NK-92 (cell line): Measurements from ENCODE around the gene ELFN1.

Experiments
- DNase-seq: peaks from one replicate; lab custom pipeline; 2025; ENCODE audit not compliant: unreplicated experiment; lab: John Stamatoyannopoulos, UW

ELFN1 gene

DNA sequence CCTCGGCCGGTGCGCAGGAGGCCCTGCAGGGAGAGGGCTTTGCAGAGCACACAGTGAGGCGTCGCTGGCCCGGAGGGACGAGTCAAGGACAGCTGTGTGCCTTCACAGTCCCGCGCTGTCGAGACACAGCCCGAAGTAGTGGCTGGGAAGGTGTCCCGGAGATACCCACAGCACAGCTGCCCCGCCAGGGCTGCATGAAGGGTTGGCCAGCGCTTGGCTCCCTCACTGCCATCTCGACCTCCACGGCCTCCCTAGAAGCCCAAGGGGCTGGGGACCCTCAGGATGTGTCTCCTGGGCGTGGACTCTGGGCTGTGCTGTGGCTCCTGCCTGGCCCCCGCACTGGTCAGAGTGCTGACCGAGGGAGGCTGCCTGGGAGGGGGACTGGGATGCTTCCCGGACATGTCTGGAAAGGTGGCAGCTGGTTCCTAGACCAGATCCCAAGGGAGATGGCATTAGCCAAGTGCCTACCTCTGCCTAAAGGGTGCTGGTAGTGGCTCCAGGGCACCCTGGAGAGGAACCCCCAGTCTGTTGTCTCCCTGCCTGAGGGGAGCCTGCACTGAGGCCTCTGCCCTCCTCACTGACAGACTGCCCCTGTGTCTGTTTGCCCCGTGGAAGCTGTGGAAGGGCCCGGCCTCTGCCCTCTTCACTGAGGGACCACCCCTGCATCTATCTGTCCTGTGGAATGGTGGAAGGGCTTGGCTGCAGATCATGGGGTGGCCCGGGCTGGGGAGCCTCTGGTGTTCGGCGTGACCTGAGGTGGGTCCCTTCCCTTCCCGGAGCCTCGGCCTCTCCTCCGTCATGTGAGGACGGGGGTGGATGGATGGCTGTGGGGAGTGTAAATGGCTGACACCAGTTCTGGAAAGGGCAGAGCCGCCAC lies 5.8 kb downstream of the ELFN1 start:
- no peak for DNase-seq

DNA sequence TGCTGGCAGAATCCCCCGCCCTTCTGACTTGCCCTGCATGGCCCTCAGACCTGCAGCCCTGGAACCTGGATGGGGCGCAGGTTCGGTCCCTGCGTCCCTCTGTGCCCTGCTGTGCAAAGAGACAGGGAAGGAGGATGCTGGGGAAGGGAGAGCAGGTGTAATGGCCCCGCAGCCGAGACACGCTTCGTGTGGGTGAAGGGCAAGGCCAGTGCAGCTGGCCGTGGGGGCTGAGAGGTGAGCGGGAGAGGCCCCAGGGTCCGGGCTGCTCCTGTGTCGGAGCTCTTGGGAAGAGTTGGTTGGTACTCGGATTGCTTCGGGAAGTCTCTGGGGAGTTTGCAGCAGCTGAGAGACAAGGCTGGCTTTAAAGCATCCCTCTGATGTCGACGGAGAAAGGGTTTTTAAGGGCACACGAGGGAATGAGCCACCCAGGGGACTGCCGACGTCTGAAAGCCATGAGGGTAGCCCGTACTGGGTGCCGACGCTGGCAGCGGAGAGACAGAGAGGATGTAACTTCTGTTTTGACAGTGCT lies 6.5 kb downstream of the ELFN1 start:
- no peak for DNase-seq

DNA sequence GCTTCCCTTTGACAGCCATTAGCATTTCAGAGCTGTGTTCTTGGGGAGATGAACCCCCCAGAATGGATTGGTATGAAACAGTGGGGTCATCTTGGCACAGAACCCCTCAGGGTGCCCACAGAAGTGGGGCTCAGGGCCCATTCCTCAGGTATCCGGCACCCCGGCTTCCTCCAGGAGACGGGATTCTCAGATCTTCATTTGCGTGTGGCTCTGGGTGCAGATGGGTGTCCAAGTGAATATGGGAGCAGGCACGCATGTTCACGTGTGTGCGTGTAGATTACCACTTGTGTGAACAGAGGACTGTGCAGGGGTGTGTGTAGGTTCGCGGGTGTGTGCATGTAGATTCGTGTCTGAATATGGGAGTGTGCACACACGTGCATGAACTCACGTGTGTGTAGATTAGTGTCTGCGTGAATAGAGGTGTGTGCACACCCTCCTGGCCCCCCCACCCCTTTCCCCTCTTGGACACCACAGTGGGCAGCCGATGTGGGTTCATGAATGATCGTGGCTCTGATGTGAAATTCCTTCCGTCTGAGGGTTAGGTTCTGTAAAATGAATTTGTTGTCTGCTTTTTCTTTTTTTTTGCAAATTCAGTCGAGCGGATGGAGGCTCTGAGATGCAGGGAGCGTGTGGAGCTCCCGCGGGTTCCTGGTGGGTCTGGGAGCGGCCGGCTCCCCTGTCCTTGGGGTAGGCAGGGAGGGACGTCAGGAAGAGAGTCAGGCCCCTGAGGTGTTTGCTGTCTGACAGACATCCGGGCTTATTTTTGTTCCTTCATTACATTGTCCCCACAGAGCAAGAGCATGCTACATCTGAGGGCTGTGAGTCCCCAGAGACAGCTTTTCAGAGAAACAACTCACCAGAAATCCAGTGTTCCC lies 7.4 kb downstream of the ELFN1 start:
- no peak for DNase-seq

DNA sequence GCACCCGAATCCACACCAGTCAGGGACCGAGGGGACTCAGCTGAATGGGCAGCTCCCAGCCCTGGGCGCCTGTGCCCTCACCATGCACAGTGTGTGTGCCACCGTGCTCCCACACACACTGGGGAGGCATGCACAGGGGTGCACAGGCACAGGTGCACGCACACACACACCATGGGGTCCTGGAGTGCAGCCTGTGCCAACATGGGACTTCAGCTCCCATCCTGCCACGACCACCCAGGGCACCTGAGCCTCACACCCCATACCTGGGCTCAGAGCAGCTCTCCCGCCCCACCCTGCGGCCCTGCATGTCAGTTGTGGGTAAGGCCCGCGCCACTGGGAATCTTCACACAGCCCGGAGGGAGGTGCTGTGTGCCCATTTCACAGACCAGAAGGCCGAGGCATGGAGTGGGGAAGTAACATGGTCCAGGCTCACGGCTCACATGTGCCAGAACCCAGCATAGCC lies 8.0 kb downstream of the ELFN1 start:
- DNase-seq = no peak

DNA sequence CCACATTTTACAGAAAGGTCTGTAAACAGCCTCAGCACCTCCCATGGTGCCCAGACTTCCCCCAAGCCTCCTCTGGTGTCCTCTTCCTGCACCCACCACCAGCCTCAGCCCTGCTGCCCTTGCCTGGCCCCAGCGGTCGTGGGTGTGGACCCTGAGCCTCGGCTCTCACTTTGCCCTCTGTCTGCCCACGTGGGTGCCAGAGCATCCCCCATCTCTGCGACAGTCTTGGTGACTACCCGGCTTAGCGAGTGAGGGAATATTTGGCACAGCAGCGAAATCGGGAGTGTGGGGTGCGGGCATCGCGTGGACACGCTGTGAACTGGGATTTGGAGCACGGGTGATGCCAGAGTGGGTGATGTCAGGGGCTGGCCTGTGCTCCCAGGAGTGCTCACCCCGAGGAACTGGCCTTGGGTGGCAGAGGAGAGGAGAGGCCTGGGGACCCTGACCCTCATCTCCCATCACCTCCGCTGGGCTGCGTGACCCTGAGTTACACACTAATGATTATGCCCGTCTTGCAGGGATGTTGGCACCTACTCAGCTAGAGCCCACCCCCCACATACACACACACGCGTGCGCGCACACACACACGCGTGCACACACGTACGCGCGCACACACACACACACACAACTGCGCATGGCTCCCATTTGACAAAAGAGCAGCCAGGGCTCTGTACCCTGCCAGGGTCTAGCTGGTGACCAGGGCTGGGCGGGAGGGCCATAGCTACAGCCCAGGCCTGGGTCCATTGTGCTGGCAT lies 8.7 kb downstream of the ELFN1 start:
- no peak for DNase-seq

DNA sequence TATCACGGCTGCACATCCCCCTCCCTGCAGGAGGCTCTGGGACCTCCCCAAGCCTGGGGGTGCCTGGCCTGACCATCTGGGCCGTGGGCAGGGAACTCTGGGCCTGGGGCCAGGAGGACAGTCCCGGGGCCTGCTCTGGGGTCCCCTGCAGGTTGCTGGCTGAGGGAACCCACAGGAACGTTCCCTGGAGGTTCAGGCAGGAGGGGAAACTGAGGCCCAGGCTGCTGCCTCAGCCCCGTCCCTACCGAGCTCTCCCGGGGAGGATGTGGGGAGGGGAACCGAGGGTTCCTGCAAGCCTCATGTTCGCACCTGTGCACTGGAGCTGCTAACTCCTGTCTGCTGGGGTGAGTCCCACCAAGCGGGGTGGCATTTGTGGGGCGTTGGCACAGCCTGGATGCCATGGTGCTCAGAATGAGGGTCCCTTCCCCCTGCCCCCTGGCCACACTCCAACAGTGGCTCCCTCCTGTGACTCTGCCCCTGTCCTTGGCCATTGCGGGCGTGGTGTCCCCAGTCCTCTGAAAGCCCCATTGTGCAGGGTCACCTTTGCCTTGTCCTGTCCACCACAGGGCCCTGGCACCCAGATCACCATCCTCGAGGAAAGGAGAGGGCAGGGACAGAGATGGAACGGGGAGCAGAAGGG lies 9.4 kb downstream of the ELFN1 start:
- DNase-seq = no peak

DNA sequence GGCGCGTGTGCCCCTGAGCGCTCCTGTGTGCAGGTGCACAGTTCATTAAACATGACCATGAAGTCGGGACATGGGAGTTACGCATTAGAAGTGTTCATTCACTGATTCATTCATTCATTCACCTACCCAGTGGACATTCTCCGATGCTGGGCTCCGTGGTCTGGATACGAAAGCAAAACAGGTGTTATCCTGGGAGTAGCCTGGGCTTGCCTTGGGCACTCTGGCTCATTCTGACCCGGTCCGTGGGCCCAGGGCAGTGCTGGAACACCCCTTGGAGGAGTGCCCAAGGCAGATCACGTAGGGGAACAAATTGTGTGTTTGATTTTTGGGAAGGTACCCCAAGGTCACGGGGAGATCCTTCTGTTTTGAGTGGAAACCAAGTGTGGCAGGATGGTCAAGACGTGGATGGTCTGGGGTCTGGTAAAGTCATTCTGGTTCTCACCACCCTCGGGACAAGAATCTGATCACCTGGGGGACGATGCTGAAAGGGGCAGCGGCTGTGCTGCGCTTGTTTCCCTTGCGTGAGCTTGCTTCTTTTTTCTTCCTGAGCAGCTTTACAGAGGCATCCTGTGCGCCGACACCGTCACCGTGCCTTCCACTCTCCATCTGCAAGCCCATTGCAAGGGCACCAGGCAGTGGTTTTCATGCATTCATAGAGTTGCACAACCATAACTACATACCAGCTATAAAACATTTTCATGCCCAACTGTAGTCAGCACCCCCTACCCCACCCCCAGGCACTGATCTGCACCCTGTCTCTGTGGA lies 10.1 kb downstream of the ELFN1 start:
- DNase-seq = no peak

DNA sequence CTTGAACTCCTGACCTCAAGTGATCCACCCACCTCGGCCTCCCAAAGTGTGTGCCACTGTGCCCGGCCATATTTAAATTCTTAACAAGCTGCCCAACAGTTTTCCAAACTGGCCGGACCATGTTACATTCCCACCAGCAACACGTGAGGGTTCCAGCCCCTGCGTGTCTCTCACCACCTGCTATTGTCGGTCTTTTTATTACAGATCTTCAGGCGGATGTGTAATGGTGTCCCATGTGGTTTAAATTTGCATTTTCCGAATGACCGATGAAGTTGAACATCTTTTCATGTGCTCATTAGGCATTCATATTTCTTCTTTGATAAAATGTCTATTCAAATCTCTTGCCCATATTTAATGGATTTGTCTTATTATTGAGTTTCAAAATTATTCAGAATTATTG lies 11.5 kb downstream of the ELFN1 start:
- DNase-seq = no peak

DNA sequence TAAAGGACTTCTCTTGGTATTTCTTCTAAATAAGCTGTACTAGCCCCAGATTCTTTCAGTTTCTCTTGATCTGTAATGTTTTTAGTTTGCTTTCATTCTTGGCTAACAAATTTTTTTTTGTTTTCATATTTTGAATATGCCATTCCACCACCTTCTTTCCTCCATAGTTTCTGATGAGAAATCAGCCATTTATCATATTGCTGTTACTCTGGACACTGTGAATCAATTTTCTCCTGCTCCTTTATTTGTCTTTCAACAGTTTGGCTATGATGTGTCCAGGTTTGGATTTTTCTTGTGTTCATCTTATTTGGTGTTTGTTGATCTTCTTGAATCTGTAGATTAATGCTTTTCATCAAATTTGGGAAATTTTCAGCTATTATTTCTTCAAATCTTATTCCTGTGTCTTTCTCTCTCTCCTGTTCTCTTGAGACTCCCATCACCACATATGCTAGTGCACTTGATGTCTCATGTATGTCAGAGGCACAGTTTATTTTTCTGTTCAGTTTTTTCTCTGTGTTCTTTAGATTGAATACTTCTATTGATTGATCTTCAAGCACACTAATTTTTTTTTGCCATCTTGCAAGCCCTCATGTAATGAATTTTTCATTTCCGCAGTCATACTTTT lies 15.0 kb downstream of the ELFN1 start:
- no peak for DNase-seq

DNA sequence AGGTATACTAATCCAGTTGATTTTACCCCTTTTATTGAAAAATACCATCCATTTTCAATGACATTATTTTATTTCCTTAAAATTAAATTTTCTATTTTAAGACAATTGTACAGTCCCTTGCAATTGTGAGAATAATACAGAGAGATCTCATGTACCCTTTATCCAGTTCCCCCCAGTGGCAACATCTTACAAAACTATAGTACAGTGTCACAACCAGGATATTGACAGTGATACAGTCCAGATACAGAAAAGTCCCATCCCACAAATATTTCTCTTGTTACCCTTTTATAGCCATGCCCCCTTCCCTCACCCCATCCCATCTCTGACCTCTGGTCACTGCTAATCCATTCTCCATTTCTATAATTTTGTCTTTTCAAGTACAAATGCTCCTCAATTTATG lies 18.5 kb downstream of the ELFN1 start:
- DNase-seq = no peak

DNA sequence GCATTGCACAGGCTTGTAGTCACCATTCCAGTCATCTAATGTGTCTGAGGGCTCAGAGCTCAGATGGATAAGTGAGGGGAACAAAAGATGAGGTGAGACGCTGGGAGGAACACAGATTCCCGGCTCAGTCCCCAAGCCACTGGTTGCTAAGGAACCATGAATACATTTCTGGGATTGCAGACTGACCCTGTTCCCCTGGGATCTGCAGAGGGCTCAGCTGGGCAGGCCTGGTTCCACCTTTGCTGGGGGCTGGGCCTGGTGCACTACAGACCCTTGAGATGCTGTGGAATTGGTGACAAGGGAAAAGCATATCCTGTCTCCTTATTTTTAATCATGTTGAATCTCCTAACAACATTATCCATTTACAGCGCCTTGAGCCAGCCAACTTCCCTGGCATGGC lies 19.2 kb downstream of the ELFN1 start:
- DNase-seq = no peak

DNA sequence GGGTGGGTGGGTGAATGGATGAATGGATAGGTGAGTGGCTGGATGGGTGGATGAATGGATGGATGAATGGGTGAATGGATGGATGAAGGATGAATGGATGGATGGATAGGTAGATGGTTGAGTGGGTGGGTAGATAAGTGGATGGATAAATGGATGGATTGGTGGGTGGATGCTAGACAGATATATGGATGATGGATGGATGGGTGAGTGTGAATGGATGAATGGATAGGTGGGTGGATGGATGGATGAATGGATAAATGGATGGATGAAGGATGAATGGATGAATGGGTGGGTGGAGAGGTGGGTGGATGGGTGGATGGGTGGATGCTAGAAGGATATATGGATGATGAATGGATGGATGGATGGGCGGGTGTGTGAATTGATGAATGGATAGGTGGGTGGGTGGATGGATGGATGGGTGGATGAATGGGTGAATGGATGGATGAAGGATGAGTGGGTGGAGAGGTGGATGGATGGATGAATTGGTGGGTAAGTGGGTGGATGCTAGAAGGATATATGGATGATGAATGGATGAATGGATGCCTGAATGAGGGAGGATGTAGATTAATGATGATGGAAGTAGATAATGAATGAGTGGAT lies 20.4 kb downstream of the ELFN1 start:
- DNase-seq = no peak

DNA sequence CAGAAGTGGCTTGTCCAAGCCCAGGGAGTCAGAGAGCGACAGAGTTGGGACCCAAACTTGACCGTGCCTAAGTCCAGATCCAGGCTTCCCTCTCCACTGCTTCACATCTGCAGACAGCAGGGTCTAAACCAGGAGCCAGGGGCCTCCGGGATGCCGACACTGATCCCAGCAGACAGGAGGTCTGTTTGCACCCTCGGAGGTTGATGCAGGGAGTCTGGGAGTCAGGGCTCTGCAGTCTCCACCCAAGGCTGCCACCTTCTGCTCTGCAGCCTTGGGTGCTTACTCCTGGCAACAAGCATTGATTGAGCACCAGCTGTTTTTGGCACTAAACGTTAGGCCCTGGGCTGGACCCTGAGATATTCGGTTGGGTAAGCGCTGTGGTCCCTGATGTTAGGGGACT lies 21.0 kb downstream of the ELFN1 start:
- DNase-seq = no peak

DNA sequence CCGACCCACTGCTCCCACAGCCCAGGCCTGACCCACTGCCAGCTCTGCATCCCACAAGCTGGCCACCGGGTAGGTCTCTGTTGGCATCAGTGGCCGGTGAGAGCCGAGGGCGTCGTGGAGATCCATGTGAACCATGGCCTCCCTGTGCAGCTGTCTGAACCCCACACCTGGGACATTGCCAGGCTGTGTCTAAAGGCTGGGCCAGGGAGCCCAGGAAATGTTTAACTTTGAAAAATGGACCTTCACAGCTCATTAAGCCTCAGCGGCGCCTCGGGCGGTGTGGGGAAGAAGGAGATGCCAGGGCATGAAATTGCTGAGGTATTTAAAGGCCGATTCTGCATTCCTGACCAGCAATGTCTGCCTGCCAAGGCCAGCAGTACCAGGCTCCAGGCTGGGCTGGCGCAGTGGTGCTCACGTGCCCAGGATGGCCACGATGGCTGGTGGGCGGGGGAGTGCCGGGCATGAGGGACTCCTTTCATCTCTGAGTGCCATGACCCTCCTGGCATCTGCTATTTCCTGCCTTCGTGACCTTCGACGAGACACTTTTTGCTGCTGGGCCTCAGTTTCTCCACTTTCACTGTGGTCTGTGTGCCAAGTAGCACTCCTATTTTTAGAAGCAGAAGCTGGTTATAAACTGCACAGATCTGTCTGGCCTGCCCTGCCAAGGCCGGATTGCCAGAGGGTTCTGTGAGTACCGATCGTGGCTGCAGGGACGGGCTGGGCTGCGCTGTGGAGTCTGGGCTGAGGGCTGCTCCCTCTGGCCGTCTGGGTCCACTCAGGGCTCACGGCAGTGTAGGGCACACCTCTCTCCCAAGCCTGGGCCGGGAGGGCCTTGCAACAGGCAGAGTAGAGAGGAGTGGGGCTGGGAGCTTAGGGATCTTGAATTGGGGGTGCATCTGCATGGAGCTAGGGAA lies 21.8 kb downstream of the ELFN1 start:
- DNase-seq = no peak

DNA sequence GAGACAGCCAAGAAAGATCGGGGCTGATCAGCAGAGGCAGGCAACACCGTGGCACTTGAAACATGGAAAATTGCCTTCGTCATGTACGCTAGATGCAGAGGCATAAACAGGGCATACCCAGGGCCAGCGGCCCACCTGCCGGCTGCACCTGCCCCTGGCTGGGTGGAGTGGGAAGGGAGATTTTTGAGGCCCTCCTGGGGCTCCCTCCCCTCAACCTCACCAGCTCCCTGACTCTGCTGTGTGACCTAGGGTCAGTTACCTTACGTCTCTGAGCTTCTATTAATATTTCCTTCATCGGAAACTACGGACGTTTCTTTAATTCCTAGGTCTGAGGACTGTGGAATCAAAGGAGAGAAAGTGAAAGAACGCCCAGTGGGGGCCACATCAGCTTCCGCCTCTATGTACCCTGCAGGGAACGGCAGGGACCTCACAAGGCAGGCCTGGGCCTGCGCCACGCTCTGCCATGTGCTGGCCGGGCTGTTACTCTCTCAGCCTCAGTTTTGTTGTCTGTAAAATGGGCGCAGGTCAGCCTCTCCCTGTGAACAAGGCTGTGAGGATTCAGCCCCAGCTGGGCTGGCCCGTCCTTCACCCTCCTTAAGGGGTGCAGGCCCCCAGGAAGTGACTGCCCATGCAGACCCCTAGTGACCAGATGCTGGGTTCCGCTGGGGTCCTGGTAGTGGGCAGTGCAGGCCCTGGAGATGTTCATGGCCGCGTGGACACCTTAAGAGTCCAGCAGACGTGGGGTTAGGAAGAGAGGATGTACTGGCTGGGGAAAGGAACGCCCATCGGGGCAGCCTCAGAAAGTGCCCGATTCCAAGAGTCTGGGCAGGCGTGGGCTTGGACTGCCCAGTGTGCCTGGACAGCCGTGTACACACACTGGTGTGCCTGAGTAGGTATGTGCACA lies 22.7 kb downstream of the ELFN1 start:
- DNase-seq = no peak

DNA sequence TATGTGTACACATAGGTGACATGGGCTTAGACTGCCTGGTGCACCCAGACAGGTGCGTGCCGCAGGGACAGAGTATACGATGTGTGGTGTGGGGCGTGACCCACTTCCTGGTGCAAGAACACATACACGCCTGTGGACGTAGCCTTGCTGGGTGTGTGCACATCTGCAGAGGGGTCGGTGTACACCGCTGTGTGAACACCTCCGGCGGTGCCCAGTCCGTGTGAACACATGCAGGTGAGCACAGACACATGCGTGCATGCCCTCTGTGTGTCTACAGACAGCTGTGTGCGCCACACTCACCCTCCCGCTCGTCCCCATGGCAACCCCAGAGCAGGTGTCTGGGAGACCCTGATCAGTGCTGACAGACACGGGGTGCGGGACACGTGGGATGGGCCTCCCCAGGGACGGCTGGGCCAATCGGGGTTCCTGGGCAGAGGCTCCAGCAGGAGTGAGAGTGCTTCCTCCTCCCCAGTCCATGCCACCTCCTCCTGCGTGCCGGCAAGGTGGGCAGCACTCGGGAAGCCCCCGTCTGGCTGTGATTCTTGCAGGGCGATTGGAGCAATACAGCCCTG lies 23.4 kb downstream of the ELFN1 start:
- DNase-seq = no peak
